Measurements from ENCODE around the gene TSHZ1.

Gene TSHZ1

DNA sequence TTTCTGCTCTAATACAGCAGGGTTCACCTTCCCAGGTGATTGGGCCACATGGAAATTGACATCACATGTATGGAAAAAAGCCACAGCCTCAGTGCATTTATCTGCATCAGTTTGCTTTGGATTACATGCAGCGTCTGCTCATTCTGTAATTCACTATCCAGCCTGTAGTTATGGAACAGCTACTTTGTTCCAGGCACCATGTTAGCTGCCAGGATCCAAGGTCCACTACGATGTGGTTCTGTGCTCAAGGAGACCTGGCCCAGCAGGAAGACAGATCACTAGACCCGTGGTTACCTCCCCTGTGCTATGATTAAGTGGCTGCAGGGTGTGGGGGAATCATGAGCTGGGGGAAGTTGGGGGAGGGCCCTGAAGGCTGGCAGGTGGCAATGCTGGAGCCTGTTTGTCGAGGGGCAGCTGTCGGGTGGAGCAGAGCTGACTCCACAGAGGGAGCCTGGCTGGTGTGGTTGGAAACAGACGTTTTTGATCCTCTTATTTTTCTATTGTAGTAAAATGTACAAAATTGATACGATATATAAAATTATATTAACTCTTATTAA, 58.6 kb downstream of the TSHZ1 start:
- Histone ChIP-seq H3K27ac (ENCODE audit: low read depth, low read length) (no peak overlapping the region), H3K9ac (ENCODE audit: low read depth, low read length) (no peak overlapping the region)

DNA sequence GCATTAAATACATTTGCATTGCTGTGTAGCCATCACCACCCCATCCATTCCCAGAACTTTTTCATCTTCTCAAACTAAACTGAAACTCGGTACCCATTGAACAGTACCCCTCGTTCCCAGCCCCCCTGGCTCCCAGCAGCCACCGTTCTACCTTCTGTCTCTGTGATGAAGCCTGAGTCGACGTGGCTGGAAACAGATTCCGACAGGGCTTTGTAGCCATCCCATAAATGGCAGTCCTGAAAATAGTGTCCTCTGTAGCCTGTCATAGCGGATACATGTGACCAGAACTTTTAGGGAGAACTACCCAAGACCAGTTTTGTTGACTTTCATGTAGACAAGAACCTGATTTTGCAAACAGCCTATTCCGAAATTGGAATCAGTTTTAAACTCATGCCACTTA, 59.1 kb downstream of the TSHZ1 start:
- no peaks in the 10 kb centered on the region for H3K9me3 ChIP-seq (ENCODE audit: insufficient read depth, low read depth, low read length)
- no peaks in the 10 kb centered on the region for H3K4me1 ChIP-seq (ENCODE audit: insufficient read depth, low read length)
- H3K27ac ChIP-seq (ENCODE audit: low read depth, low read length): no peak overlapping the region
- no peaks in the 10 kb centered on the region for H3K36me3 ChIP-seq (ENCODE audit: insufficient read depth, low read length)
- no peak overlapping the region for H3K9ac ChIP-seq (ENCODE audit: low read depth, low read length)
- H3K4me3 ChIP-seq (ENCODE audit: low read length): no peak overlapping the region
- WGBS: 95% methylated on average over 8 of the region's 8 CpGs
- H3K27me3 ChIP-seq (ENCODE audit: insufficient read depth, low read length): no peaks in the 10 kb centered on the region

More for the DNA sequence above, 58.6 kb downstream of the TSHZ1 start:
- no peak overlapping the region for H3K4me3 ChIP-seq (ENCODE audit: low read length)
- no peaks in the 10 kb centered on the region for H3K9me3 ChIP-seq (ENCODE audit: insufficient read depth, low read depth, low read length)
- H3K36me3 ChIP-seq (ENCODE audit: insufficient read depth, low read length): no peaks in the 10 kb centered on the region
- H3K27me3 ChIP-seq (ENCODE audit: insufficient read depth, low read length): no peaks in the 10 kb centered on the region
- 86% methylated on average over 5 of the region's 7 CpGs for WGBS
- H3K4me1 ChIP-seq (ENCODE audit: insufficient read depth, low read length): no peaks in the 10 kb centered on the region

GRCh38 chr18:75271952-75272351, 61.4 kb downstream of the TSHZ1 start:
- no peak overlapping the region for H3K4me3 ChIP-seq (ENCODE audit: low read length)
- H3K9ac ChIP-seq (ENCODE audit: low read depth, low read length): no peak overlapping the region
- WGBS: 92% methylated on average over 10 of the region's 11 CpGs
- no peaks in the 10 kb centered on the region for H3K27me3 ChIP-seq (ENCODE audit: insufficient read depth, low read length)
- H3K4me1 ChIP-seq (ENCODE audit: insufficient read depth, low read length): 0 out of 2 replicates have a peak, but pooled peaks cover under 1% of the 10 kb centered on the region
- H3K36me3 ChIP-seq (ENCODE audit: insufficient read depth, low read length): no peaks in the 10 kb centered on the region
- H3K9me3 ChIP-seq (ENCODE audit: insufficient read depth, low read depth, low read length): no peaks in the 10 kb centered on the region
- H3K27ac ChIP-seq (ENCODE audit: low read depth, low read length): no peak overlapping the region

DNA sequence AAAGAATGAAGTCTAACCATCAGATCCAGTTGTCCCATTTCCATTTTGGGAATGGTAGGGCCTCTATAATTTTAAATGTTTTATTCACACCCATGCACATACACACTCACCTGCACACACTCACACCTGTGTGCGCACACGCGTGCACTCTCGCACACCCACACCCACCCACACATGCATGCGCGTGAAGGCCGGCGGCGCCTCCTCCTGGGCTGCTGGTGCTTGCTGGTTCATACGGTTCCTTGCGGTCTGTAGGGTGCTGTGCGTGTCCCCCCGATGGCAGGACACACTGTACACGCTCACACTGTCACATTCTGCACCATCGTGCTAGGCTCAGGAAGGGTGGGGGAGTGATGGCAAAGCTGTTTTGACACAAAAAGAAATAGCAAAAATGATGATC, 63.2 kb downstream of the TSHZ1 start:
- no peaks in the 10 kb centered on the region for H3K27me3 ChIP-seq (ENCODE audit: insufficient read depth, low read length)
- no peak overlapping the region for H3K9ac ChIP-seq (ENCODE audit: low read depth, low read length)
- no peak overlapping the region for H3K4me3 ChIP-seq (ENCODE audit: low read length)
- H3K9me3 ChIP-seq (ENCODE audit: insufficient read depth, low read depth, low read length): no peaks in the 10 kb centered on the region
- 0 out of 2 replicates have a peak, but pooled peaks cover 5% of the 10 kb centered on the region for H3K4me1 ChIP-seq (ENCODE audit: insufficient read depth, low read length)
- no peaks in the 10 kb centered on the region for H3K36me3 ChIP-seq (ENCODE audit: insufficient read depth, low read length)
- WGBS: 99% methylated on average over 15 of the region's 15 CpGs
- no peak overlapping the region for H3K27ac ChIP-seq (ENCODE audit: low read depth, low read length)

DNA sequence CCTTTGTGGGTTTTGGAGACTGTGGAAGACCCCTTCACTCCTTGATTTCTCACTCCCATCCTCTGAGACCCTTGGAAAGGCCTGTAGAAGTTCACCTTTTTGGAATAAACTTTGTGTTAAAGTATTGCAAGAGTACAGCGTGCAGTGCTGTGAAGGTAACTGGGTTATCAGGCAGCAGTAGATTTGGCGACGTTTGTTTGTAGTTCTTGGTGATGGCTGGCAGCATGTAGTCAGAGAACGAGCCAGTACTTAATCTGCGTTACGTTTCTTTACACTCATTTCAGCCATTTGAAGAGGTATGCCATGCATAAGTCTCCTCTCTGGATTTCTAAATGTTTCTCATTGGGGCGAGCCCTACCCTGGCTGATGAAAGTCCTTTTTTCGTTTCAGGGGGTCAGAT, 64.6 kb downstream of the TSHZ1 start:
- Histone ChIP-seq H3K27me3 (ENCODE audit: insufficient read depth, low read length) (no peaks in the 10 kb centered on the region), H3K4me1 (ENCODE audit: insufficient read depth, low read length) (0 out of 2 replicates have a peak, but pooled peaks cover 5% of the 10 kb centered on the region), H3K9me3 (ENCODE audit: insufficient read depth, low read depth, low read length) (no peaks in the 10 kb centered on the region), H3K9ac (ENCODE audit: low read depth, low read length) (no peak overlapping the region), H3K4me3 (ENCODE audit: low read length) (no peak overlapping the region), H3K36me3 (ENCODE audit: insufficient read depth, low read length) (no peaks in the 10 kb centered on the region), H3K27ac (ENCODE audit: low read depth, low read length) (no peak overlapping the region)
- WGBS: 97% methylated on average over 8 of the region's 8 CpGs

- no peak overlapping the region for H3K4me3 ChIP-seq (ENCODE audit: low read length)
- H3K9ac ChIP-seq (ENCODE audit: low read depth, low read length): no peak overlapping the region
- 0 out of 2 replicates have a peak, but pooled peaks cover 5% of the 10 kb centered on the region for H3K4me1 ChIP-seq (ENCODE audit: insufficient read depth, low read length)
- no peaks in the 10 kb centered on the region for H3K27me3 ChIP-seq (ENCODE audit: insufficient read depth, low read length)
- 68% methylated on average over 16 of the region's 16 CpGs for WGBS
- no peaks in the 10 kb centered on the region for H3K9me3 ChIP-seq (ENCODE audit: insufficient read depth, low read depth, low read length)
- H3K27ac ChIP-seq (ENCODE audit: low read depth, low read length): no peak overlapping the region
- H3K36me3 ChIP-seq (ENCODE audit: insufficient read depth, low read length): no peaks in the 10 kb centered on the region
Observed at GRCh38 chr18:75276818-75277609, 66.4 kb downstream of the TSHZ1 start.

DNA sequence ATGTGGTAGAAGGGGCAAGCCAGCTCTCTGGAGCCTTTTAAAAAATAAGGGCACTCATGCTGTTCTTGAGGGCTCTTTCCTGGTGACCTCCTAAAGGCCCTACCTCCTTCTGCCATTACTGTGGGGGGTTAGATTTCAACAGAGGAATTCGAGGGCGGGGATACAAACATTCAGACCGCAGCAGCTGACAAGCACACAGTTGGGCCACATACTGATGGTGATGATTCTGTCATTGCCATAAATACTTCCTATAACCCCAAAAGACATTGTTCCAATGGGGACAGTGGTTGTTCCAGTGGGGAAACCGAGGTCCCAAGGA, 67.0 kb downstream of the TSHZ1 start:
- Histone ChIP-seq H3K36me3 (ENCODE audit: insufficient read depth, low read length) (no peaks in the 10 kb centered on the region), H3K4me3 (ENCODE audit: low read length) (no peak overlapping the region), H3K9ac (ENCODE audit: low read depth, low read length) (no peak overlapping the region), H3K27me3 (ENCODE audit: insufficient read depth, low read length) (no peaks in the 10 kb centered on the region), H3K4me1 (ENCODE audit: insufficient read depth, low read length) (0 out of 2 replicates have a peak, but pooled peaks cover 5% of the 10 kb centered on the region), H3K27ac (ENCODE audit: low read depth, low read length) (no peak overlapping the region), H3K9me3 (ENCODE audit: insufficient read depth, low read depth, low read length) (no peaks in the 10 kb centered on the region)
- WGBS: 100% methylated on average over 1 of the region's 4 CpGs

DNA sequence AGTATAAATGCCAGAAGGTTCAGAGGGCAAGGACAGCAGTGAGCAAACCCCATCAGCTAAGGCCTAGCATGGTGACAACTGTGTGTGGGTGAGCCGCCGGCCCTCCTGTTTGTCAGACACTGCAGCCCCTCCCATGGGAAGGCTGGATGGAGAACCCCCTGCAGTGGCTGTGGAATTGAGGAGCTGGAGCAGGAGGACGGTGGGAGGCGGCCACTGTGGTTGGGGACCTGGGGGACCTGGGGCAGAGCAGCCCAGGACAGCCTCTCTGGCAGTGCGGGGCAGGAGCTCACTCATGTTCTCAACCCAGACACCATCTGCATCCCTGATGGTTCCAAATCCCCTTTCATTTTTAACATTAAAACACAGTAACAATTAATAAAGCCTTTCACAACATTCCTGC, 68.8 kb downstream of the TSHZ1 start:
- Histone ChIP-seq H3K27ac (ENCODE audit: low read depth, low read length) (no peak overlapping the region), H3K36me3 (ENCODE audit: insufficient read depth, low read length) (no peaks in the 10 kb centered on the region), H3K4me1 (ENCODE audit: insufficient read depth, low read length) (0 out of 2 replicates have a peak, but pooled peaks cover 5% of the 10 kb centered on the region), H3K9me3 (ENCODE audit: insufficient read depth, low read depth, low read length) (no peaks in the 10 kb centered on the region), H3K9ac (ENCODE audit: low read depth, low read length) (no peak overlapping the region), H3K4me3 (ENCODE audit: low read length) (no peak overlapping the region), H3K27me3 (ENCODE audit: insufficient read depth, low read length) (no peaks in the 10 kb centered on the region)
- 89% methylated on average over 5 of the region's 5 CpGs for WGBS

DNA sequence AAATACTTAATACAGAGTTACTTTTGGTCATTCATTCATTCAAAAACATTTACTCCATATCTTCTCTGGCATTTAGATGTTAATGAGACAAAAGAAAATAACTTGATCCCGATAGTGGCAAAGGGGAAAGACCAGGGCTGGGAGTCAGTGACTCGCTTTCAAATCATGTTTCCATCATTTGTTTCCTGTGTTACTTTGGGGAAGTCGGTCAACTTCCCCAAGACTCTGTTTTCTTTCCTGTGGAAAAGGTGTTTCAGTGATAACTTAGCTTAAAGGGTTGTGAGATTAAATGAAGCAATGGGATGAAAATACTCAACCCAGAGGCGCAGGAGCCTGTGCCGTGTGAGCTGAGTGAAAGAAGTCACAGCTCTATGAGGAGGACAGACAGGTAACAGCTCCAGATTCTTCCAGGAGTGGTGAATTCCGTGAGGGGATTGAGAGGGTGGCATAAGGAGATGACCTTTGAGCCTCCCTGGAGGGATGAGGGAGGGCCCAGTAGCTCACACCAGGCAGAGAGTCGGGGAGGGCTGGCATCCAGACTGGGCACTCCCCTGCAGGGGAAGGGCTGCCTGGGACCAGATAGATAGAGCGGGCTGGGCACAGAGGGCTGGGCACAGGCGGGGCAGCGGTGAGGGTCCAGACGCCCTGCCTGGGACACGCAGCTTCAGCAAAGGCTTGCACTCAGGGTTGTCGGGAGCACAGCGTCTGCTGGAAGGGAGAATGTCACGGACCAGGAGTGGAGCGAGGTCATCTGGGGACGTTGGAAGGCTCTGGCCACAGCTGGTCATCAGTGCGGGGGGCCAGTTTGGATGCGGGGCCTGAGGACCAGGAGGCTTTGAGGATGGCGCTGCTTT, 70.1 kb downstream of the TSHZ1 start:
- Histone ChIP-seq H3K36me3 (ENCODE audit: insufficient read depth, low read length) (no peaks in the 10 kb centered on the region), H3K9me3 (ENCODE audit: insufficient read depth, low read depth, low read length) (no peaks in the 10 kb centered on the region), H3K4me3 (ENCODE audit: low read length) (no peak overlapping the region), H3K4me1 (ENCODE audit: insufficient read depth, low read length) (0 out of 2 replicates have a peak, but pooled peaks cover 5% of the 10 kb centered on the region), H3K9ac (ENCODE audit: low read depth, low read length) (no peak overlapping the region), H3K27ac (ENCODE audit: low read depth, low read length) (no peak overlapping the region), H3K27me3 (ENCODE audit: insufficient read depth, low read length) (no peaks in the 10 kb centered on the region)
- WGBS: 90% methylated on average over 20 of the region's 20 CpGs

- Histone ChIP-seq H3K4me3 (ENCODE audit: low read length) (no peak overlapping the region), H3K4me1 (ENCODE audit: insufficient read depth, low read length) (no peaks in the 10 kb centered on the region), H3K9ac (ENCODE audit: low read depth, low read length) (no peak overlapping the region), H3K27me3 (ENCODE audit: insufficient read depth, low read length) (no peaks in the 10 kb centered on the region), H3K9me3 (ENCODE audit: insufficient read depth, low read depth, low read length) (no peaks in the 10 kb centered on the region), H3K36me3 (ENCODE audit: insufficient read depth, low read length) (no peaks in the 10 kb centered on the region), H3K27ac (ENCODE audit: low read depth, low read length) (no peak overlapping the region)
- WGBS: 95% methylated on average over 15 of the region's 15 CpGs
Observed at GRCh38 chr18:75282746-75283145, 72.1 kb downstream of the TSHZ1 start.

- Histone ChIP-seq H3K4me3 (ENCODE audit: low read length) (no peak overlapping the region), H3K9ac (ENCODE audit: low read depth, low read length) (no peak overlapping the region), H3K27me3 (ENCODE audit: insufficient read depth, low read length) (no peaks in the 10 kb centered on the region), H3K9me3 (ENCODE audit: insufficient read depth, low read depth, low read length) (no peaks in the 10 kb centered on the region), H3K36me3 (ENCODE audit: insufficient read depth, low read length) (no peaks in the 10 kb centered on the region), H3K4me1 (ENCODE audit: insufficient read depth, low read length) (no peaks in the 10 kb centered on the region), H3K27ac (ENCODE audit: low read depth, low read length) (no peak overlapping the region)
- WGBS: 95% methylated on average over 7 of the region's 7 CpGs
Observed at GRCh38 chr18:75283731-75284130, 73.1 kb downstream of the TSHZ1 start.

Data from HUES64 (cell line).